Tibial nerve (tissue), 4 donors: ENCODE measurements around the gene XIRP1. TPM values are rescaled to one million over a fixed set of nuclear protein-coding genes. Genes with fewer than 3 reads are reported as not detected.

Experiments used
- DNase-seq, 2 donors: peaks; one replicate each; pipeline ENCODE4 v3.0.0-alpha.2; 2019; ENCODE audit warnings: low spot score in 2 of 2
- H3K27ac ChIP-seq, 4 donors: fragments of 200-600 bp; sonication (generic) in 3 of 4; one replicate each; pipeline ENCODE4 v1.5.1; 2017 to 2019; ENCODE audit warnings: mild to moderate bottlenecking in 1 of 4
- H3K27me3 ChIP-seq, 2 donors: fragments of 200-600 bp; sonication (generic) in 1 of 2; one replicate each; pipeline versions ENCODE4 v1.5.1 to v1.6.0; 2017 to 2019
- H3K36me3 ChIP-seq, 3 donors: fragments of 200-600 bp; sonication (generic); one replicate each; pipeline ENCODE4 v1.5.1; 2018 to 2019
- H3K4me1 ChIP-seq, 4 donors: fragments of 200-600 bp; sonication (generic) in 3 of 4; one replicate each; pipeline ENCODE4 v1.5.1; 2017 to 2019
- H3K4me3 ChIP-seq, 4 donors: fragments of 200-600 bp; sonication (generic) in 3 of 4; one replicate each; pipeline ENCODE4 v1.5.1; 2017 to 2019; ENCODE audit warnings: mild to moderate bottlenecking in 1 of 4, moderate library complexity in 1 of 4
- H3K9me3 ChIP-seq, 4 donors: fragments of 200-600 bp; sonication (generic) in 3 of 4; one replicate each; pipeline ENCODE4 v1.5.1; 2017 to 2019
- CTCF ChIP-seq, 5 experiments: fragments of 200-600 bp in 3 of 5; fragments of 450-650 bp in 2 of 5; sonication (generic) in 3 of 5; IDR thresholded peaks; one replicate each; pipeline ENCODE4 v1.5.1; 2016 to 2019; ENCODE audit warnings: antibody characterized with exemption in 5 of 5, mild to moderate bottlenecking in 3 of 5, moderate library complexity in 2 of 5
- EP300 ChIP-seq, 2 donors: sonication (generic); formaldehyde crosslinking; IDR thresholded peaks; one replicate each; pipeline ENCODE4 v1.6.1; 2017; ENCODE audit warnings: antibody characterized with exemption in 2 of 2, mild to moderate bottlenecking in 1 of 2
- POLR2A ChIP-seq, 2 donors: fragments of 450-650 bp; IDR thresholded peaks; one replicate each; pipeline ENCODE4 v1.6.1; 2017; ENCODE audit warnings: antibody characterized with exemption in 2 of 2, mild to moderate bottlenecking in 2 of 2, moderate library complexity in 2 of 2
- WGBS, 2 donors: methylation state at CpG; one replicate each; pipeline ENCODE4 v1.1.5; 2018; 5-methylcytosine and 5-hydroxymethylcytosine counted together
- total RNA-seq, 4 donors: library from RNA; depleted of rRNA; stranded (reverse); fragments of >200 nt; gene quantifications; one replicate each; pipeline ENCODE4 v1.1.0, GENCODE V29; 2016

Gene XIRP1
- total RNA-seq, 4 donors from 2014 or later, result not detected

GRCh38 chr3:39168156-39168780 lies 24.1 kb downstream of the XIRP1 start:
- Histone ChIP-seq H3K4me3 (no peak overlapping the region), H3K4me1 (peaks cover 0 to 24% (median 9%) of the 10 kb centered on the region in 4 donors), H3K36me3 (no peaks in the 10 kb centered on the region), H3K9me3 (no peaks in the 10 kb centered on the region), H3K27ac (peak overlapping the region in 3 of 4 donors; percentile 21 to 84 (median 75)), H3K27me3 (no peaks in the 10 kb centered on the region)
- no peak for TF ChIP-seq CTCF (IDR thresholded peaks at IDR 0.05)
- TF ChIP-seq EP300 (IDR thresholded peaks at IDR 0.05), result no peak
- TF ChIP-seq POLR2A (IDR thresholded peaks at IDR 0.05), result no peak
- no peak for DNase-seq
- 61 to 64% methylated on average over 5 of the region's 5 CpGs for WGBS, 2 donors

DNA sequence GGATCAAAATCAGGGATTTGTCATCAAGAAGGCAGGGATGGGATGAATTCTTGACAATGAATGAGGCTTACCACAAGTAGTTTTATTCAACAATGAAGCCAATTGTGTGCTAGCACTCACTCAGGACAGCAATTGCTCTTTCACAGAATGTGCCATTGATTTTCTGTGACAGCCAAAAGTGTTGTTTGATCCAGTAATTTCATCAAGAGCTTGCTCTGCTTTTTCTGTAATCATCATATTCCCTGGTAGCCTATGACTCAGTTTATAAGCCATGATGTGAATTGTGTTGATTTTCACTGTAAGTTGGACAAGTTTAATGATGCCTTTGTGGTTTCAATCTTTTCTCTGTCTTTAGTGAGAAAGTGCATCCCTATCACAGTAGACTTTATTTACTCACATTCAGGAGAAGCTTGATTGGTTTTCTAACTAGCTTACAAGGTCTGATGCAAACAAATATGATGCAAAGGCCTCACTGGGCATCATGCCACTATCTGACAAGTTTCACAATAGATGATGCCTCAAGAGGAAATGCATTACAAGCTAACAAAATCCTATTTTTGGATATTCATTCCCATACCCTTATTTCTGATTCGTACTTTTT lies 25.4 kb downstream of the XIRP1 start:
- H3K9me3 ChIP-seq, result no peaks in the 10 kb centered on the region
- peaks cover 0 to 24% (median 9%) of the 10 kb centered on the region in 4 donors for H3K4me1 ChIP-seq
- peak overlapping the region in 2 of 4 donors; percentile 75 to 84 for H3K27ac ChIP-seq
- TF ChIP-seq CTCF (IDR thresholded peaks at IDR 0.05) (no peak), EP300 (IDR thresholded peaks at IDR 0.05) (peak; percentile 24 to 83)
- peak in 1 of 2 donors; percentile 84 for DNase-seq
- no peak overlapping the region for H3K4me3 ChIP-seq
- no peaks in the 10 kb centered on the region for H3K27me3 ChIP-seq
- WGBS, 2 donors, result 37 to 43% methylated on average over 1 of the region's 1 CpG
- no peaks in the 10 kb centered on the region for H3K36me3 ChIP-seq

DNA sequence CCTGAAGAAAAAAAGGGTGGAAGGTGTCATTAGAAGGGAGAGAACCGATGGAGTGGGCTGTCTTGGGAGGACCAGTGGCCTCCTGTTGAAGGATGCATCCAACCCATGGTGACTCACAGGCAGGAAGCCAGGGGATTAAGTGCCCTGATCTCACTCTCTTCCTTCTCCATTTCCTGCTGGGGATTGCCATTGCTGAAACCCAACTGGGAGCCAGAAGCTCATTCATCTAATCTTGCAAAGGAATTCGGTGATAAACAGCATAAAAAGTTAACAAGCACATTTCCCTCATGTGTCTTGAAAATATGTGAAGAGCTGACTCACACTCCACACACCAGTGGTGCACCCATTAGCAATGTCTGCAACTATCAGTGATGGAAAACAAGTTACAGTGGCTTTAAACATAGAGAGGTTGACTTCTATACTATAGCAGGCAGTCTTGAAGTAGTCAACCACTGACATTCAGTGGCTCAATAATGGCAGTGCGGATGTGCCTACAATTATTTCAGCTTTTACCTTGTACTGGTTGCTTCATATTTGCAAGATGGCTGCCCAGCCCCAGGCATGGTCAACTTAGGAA lies 26.2 kb downstream of the XIRP1 start:
- peaks cover 0 to 24% (median 9%) of the 10 kb centered on the region in 4 donors for H3K4me1 ChIP-seq
- no peak for TF ChIP-seq EP300 (IDR thresholded peaks at IDR 0.05)
- no peak for TF ChIP-seq POLR2A (IDR thresholded peaks at IDR 0.05)
- no peak for TF ChIP-seq CTCF (IDR thresholded peaks at IDR 0.05)
- H3K36me3 ChIP-seq, result no peaks in the 10 kb centered on the region
- DNase-seq, result no peak
- H3K27ac ChIP-seq, result peak overlapping the region in 2 of 4 donors; percentile 75 to 84
- WGBS, 2 donors, result 52% methylated on average over 3 of the region's 3 CpGs
- no peaks in the 10 kb centered on the region for H3K9me3 ChIP-seq
- no peaks in the 10 kb centered on the region for H3K27me3 ChIP-seq
- no peak overlapping the region for H3K4me3 ChIP-seq

DNA sequence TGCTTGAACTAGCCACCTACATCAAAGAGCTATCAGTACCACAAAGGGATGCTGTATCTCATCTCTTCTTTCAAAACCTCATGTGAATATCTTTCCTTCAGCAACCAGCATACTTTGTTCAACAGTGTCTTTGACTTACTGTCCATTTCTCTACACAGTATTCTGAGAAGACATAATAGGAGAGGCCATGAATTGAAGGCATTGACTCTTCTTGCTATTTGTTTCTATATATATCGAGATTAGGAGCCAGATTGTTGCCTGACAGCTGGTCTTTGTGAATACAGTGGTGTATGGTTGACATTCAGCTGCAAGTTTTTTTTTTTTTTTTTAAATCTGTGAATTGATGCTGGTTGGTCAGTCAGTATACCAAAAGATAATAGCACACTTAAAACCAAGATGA lies 26.9 kb downstream of the XIRP1 start:
- Histone ChIP-seq H3K27ac (peak overlapping the region in 2 of 4 donors; percentile 75 to 84), H3K27me3 (no peaks in the 10 kb centered on the region), H3K4me3 (no peak overlapping the region), H3K9me3 (no peaks in the 10 kb centered on the region), H3K4me1 (peaks cover 0 to 24% (median 9%) of the 10 kb centered on the region in 4 donors), H3K36me3 (no peaks in the 10 kb centered on the region)
- TF ChIP-seq CTCF (IDR thresholded peaks at IDR 0.05) (no peak), POLR2A (IDR thresholded peaks at IDR 0.05) (no peak), EP300 (IDR thresholded peaks at IDR 0.05) (no peak)
- WGBS, 2 donors, result 38 to 49% methylated on average over 1 of the region's 1 CpG
- DNase-seq, result no peak

DNA sequence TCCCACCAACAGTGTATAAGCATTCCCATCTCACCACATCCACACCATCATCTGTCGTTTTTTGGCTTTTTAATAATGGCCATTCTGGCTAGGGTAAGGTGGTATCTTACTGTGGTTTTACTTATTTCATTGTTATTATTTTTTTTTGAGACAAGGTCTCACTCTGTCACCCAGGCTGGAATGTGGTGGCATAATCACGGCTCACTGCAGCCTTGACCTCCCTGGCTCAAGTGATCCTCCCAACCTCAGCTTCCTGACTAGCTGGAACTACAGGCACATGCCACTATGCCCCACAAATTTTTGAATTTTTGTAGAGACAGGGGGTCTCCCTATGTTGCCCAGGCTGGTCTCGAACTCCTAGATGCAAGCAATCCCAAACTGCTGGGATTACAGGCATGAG lies 28.0 kb downstream of the XIRP1 start:
- H3K9me3 ChIP-seq, result no peaks in the 10 kb centered on the region
- TF ChIP-seq EP300 (IDR thresholded peaks at IDR 0.05) (no peak), POLR2A (IDR thresholded peaks at IDR 0.05) (no peak), CTCF (IDR thresholded peaks at IDR 0.05) (no peak)
- no peak overlapping the region for H3K4me3 ChIP-seq
- no peaks in the 10 kb centered on the region for H3K36me3 ChIP-seq
- DNase-seq, result no peak
- H3K4me1 ChIP-seq, result peaks cover 0 to 24% (median 9%) of the 10 kb centered on the region in 4 donors
- WGBS, 2 donors, result 87 to 94% methylated on average over 3 of the region's 3 CpGs
- H3K27me3 ChIP-seq, result no peaks in the 10 kb centered on the region
- H3K27ac ChIP-seq, result no peak overlapping the region
